ENCODE measurements around the gene HIVEP1.

The HIVEP1 gene

GRCh38 chr6:12048609-12049008 is 36.5 kb downstream of the HIVEP1 start:
- no peak for DNase-seq (ENCODE audit: low spot score)

- DNase-seq (ENCODE audit: low spot score) = no peak
Observed at GRCh38 chr6:12049165-12049564, 37.1 kb downstream of the HIVEP1 start.

DNA sequence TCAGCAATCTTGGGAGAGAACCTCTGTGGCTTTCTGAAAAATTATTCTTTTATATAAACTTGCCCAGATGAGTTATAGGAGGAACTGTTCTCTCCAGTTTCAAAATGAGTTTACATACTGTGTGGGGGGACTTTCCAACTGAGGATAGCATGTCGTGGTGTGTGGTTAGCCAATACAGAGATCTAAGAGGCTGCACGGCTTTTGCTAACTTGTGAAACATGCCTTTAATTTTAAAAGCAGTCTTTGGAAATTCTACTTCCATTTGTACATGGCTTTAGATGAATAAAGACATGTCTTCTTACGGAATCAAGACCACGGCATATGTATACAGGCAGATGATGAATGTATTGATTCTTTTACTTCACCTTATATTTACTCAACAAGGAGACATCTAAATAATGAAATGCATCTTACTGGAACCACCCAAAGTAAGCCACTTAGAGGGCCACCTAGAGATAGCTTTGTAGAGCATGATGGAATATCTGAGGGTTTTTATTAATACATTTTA is 39.8 kb downstream of the HIVEP1 start:
- DNase-seq (ENCODE audit: low spot score) = no peak

GRCh38 chr6:12058172-12058961 is 46.3 kb downstream of the HIVEP1 start:
- no peak for DNase-seq (ENCODE audit: low spot score)

GRCh38 chr6:12060780-12061609 is 48.9 kb downstream of the HIVEP1 start:
- no peak for DNase-seq (ENCODE audit: low spot score)

GRCh38 chr6:12062605-12063004 is 50.5 kb downstream of the HIVEP1 start:
- no peak for DNase-seq (ENCODE audit: low spot score)

DNA sequence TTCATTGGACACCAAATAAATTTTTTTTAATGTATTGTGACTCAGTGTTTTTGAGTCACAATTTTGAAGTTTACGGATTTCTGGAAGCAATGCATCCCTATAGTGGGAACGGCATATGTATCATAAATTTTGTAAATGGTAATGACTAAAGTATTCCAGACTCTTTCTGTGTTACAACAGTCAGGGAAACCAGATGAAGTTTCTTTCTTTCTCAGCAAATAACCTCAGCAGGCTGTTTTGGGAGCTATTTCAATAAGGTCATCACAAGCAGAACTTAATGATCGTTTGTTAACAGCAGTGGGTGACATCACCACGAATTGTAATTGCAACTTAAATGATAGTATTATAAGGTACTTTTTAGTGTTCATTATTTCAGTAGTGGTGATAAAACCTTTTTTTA is 52.0 kb downstream of the HIVEP1 start:
- no peak for DNase-seq (ENCODE audit: low spot score)

- DNase-seq (ENCODE audit: low spot score) = no peak
Observed at GRCh38 chr6:12064538-12065071, 52.5 kb downstream of the HIVEP1 start.

DNA sequence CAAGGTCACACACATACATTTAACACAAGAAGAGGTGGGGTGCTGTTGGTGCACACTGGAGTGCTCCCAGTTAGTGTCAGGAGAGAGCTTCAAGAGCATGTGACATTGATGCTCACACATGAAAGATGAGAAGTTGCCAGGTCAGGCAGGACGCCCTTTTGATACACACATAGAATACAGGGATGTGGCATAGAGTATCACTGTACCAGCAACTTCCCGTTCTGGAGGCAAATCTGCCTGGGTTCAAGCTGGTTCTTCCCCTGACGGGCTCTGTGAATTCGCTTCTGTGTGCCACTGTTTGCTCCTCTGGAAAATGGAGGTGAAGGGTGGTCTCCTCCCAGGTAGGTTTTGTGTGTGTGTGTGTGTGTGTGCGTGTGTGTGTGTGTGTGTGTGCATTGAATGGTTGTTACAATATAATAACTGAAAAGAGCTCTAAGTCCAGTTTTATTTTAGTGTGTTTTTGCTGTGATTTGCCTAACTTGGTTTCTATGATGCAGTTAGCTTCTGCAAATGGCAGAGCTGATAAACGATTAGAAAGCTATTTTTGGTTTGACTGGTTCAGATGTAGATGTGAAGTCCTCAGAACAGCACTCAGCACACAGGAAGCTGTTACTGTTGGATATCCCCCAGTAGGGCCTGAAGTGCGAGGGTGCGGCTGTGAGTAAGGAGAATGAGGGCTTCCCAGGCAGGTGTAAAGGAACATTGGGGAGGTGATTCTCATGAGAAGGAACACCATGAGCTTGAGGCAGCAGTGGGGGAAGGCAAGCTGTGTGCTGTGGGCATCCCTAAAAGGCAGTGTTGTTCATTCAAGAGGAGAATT is 53.4 kb downstream of the HIVEP1 start:
- no peak for DNase-seq (ENCODE audit: low spot score)

DNA sequence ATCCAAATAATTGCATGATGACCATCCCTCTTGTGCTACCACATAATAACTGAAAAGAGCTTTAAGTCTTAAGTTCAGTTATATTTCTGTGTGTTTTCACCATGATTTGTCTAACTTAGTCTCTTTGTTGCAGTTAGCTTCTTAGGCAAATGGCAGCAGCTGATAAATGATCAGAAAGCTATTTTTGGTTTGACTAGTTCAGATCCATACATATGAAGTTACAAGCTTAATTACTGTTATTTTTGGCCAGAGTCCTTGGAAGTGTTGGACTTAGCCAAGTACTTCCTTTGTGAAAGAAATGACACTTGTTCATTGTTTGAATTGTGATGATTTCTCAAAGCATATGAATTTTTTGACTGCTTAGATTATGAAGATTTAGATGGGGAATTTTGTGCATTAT is 54.2 kb downstream of the HIVEP1 start:
- no peak for DNase-seq (ENCODE audit: low spot score)

- DNase-seq (ENCODE audit: low spot score) = no peak
Observed at GRCh38 chr6:12068899-12069557, 56.9 kb downstream of the HIVEP1 start.

- no peak for DNase-seq (ENCODE audit: low spot score)
Observed at GRCh38 chr6:12069891-12070529, 57.9 kb downstream of the HIVEP1 start.

GRCh38 chr6:12071064-12071615 is 59.0 kb downstream of the HIVEP1 start:
- no peak for DNase-seq (ENCODE audit: low spot score)

- DNase-seq (ENCODE audit: low spot score) = peak; percentile 4
Observed at GRCh38 chr6:12075067-12075563, 63.0 kb downstream of the HIVEP1 start.

GRCh38 chr6:12077021-12077710 is 65.1 kb downstream of the HIVEP1 start:
- DNase-seq (ENCODE audit: low spot score) = no peak

DNA sequence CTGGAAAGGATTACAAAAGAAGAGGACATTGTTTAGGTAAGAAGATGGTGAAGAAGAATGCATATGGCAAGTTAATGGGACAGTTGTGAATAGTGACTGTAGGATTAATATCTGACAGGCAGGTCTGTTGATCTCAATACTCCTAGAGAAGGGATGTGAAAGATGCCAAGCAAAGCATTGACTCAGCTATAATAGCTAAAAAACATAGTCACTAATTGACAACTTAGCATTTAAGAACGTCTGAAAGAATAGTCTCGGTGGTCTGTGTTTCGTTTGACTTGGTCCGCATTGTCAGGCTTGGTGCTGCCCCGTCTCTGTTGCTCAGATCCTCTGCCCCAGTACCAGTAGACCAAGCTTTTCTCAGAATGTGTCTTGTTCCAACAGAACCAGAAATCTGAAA is 65.9 kb downstream of the HIVEP1 start:
- DNase-seq (ENCODE audit: low spot score) = no peak

DNA sequence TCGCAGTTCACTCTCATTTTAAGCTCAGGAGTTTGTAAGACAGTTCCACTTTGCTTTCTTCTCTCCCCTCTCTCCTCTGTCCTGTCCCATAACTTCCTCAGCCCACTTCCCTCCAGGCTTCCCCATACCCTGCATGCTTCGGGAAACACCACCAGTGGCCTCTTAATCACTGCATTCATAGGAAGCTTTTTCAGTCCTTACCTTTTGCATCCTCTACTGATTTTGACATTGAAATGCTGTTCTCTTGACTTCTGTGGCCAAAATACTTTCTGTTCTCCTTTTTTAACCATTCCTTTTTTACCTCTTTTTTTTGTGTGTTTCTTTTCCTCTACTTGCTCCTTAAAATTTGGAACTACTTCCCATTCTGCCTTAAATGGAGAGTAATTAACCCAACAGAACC is 69.7 kb downstream of the HIVEP1 start:
- no peak for DNase-seq (ENCODE audit: low spot score)

DNA sequence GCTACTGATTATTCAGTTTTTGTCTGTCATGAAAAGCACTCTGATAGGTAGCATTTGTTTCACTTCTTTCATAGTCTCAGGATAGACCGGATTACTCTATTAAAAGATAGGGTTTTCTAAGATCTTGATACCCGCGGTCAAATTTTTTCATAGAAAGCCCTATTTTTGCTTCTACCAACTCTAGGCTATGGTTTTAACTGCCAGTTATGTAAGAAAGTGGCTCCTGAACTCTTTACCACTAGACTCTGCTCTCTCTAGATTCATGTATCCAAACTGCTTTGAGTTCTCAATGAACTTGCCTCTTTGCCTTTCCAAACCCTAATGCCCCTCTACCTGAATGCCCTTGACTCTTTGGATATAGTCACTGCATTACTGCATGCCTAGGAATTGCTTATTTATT is 70.3 kb downstream of the HIVEP1 start:
- no peak for DNase-seq (ENCODE audit: low spot score)

GRCh38 chr6:12083302-12083701 is 71.2 kb downstream of the HIVEP1 start:
- no peak for DNase-seq (ENCODE audit: low spot score)

DNA sequence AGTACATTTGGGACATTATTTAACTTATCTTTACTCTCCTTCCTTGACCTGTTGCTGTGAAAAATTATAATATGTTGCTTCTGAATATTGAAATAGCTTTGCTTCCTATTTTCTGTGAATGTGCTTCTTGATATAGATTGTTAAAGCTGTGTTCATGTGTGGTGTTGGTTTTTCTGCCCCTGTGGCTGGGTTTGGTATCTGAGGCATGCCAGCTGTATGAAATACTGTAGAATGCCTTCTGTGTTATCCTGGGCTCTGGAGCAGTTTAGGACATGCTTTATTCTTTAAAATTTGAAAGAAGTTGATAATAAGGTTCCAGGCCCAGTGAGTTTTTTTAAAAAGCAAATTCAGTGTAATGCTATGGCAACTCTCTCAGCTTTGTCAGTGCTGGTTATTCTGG is 71.7 kb downstream of the HIVEP1 start:
- no peak for DNase-seq (ENCODE audit: low spot score)

Data from RKO (cell line).